CD4-positive, alpha-beta T cell treated with Interleukin-6 at 100 ng/mL for 8 hours (primary cell): ENCODE measurements around the gene TENT4A.

ENCODE experiments used
- DNase-seq: peaks from one replicate; pipeline ENCODE4 v3.0.0-alpha.2; 2020; ENCODE audit warnings: mixed read lengths, low spot score

The TENT4A gene

DNA sequence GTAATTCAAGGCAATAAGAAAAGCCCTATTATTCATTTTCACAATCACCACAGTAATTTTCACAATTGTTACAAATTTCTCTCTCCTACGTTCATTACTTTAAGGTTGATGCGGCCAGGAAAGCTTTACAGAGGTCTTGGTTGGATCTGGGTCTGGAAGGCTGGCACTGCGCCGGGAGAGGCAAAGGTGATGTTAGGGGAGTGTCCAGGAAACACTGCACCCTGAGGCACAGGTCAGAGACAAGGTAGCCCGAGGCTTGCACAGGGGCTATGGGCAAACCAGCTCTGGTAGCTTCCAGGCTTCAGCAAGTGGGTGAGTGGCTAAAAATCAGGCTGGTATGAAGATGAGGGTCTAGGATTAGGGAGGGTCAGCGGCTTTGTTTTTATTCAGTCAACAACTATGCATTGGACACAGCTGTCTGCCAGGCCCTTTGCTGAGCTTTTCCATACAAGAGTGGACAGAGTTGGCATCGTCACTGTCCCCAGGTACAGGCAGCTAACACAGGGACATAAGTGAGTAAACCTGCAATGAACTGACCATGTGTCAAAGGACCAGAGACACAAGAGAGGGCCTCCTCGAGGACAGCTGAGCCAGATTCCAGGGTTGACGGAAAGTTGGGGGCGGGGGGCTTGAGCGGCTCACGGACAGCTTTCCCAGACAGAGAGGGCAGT, 12.4 kb upstream of the TENT4A start:
- DNase-seq = no peak

DNA sequence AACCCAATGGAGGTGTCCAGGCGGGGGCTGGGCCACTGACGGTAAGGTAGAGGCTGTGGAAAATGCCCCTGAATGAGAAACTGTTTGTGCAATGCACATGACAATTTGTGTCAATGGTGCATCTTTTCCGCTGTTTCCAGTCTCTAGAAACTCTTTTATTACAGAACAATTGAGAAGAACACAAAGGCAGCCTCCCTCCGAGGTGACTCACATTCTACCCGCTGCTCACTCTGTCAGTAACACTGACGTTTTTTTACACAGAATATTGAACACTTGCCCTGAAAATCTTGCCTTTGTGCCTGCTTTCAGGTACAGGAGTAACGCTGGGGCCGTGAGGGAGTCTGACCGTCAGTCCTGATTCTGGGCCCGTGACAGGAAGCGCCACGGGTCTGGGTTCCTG, 11.7 kb upstream of the TENT4A start:
- DNase-seq = no peak

DNA sequence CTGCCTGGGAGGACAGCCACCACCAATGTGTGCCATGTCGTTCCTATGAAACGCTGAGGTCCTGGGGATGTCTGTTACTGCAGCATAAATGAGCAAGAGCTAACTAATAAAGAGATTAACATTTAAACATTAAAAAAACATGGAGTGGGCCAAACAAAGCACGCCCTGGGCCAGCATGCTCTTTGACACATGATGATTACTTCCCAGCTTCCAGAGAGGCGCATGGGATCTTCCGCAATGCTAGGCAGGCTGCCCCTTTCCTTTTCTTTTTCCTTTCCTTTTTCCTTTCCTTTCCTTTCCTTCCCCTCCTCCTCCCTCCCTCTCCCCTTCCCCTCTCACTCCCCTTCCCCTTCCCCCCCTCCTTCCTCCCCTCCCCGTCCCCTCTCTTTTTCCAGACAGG, 10.6 kb upstream of the TENT4A start:
- DNase-seq = no peak

DNA sequence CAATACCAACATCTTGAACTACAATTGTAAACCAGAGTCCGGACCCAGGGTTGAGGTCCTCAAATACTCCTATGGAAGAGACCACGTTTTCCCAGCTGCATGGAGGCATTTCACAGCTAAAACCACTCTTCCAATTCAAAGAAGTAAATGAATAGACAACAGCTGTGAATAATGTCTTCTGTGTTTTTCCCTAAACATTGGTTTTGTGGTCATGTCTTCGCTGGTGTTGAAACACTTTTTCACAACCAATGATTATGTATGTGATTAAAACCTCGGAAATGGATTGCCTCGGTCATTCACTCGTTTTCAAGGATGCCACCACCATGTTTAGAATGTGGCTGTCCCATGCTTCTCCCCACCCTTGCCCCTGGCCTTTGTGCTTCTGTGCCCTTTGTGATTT, 9.4 kb upstream of the TENT4A start:
- no peak for DNase-seq

DNA sequence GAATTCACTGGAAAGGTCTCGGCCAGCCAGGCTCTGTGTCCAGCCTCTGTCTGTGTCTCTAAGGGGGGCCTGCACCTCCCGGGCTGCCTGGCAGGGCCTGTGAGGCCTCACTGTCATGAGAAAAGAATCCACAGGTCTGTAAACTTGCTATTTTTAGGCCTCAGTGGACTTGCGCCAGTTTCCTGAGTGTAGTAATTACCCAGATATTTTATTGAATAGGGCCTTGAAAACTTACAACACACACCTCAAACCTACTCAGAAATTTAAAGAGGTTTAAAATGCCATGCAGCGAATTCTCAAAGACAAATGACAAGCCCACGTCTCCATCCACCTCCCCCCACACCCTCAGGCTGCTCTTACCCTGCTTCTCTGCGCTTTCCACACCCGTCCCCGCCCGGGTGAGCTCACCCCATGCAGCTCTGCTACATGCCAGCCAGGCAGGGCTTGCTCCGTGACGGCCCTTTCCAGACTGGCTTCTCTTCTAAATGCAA, 8.8 kb upstream of the TENT4A start:
- DNase-seq = no peak

DNA sequence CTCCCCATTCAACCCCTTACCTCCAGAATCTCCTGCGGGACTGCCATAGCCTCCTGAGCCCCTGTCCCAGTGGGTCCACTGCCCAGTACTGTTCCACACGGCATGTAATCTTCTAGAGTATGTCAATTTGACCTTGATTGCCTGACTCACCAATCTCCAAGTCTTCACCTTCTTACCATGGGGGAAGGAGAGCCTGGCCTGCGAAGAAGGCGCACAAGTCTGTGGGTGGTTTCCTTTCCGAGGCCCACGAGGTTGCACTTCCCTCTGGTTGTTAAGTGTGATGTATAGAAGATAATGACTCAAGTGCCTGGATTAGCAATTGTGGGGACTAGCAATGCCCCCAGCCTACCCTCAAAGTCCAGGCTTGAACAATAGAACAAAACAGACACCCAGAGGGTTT, 8.1 kb upstream of the TENT4A start:
- no peak for DNase-seq

DNA sequence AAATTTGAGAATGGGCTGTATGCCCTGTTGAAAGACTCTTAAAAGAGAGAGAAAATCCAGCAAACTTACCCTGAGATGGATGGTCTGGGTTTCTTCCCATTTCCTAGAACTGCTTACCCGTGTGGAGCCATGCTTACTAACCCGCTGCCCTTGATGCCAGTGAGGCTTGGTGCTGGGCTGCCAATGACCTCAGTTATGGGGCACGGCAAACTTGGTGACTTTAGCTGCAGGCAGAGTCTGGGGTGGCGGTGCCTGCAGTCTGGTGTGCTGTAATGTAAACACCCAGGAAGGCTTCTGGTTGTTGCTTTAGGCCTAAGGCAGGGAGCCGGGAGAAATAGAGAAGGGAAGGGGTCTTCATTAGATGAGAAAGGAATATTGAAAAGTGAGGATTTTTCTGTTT, 7.3 kb upstream of the TENT4A start:
- DNase-seq = no peak

DNA sequence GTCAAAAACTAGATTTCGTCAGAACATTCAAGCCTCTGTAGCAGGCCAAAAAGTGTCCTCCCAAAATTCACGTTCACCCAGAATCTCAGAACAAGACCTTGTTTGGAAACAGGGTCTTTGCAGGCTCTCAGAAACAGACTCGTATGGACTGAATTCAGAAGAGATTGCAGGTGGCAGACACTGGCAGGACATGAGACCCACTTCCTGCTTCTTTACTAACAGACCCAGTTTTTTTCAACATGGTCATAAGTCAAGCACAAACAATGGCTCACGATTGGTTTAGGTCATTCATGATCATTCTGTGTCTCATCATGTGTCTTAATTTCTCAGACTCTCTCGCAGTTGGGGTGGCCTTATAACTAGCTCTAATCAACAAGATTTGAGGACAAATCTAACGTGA, 5.4 kb upstream of the TENT4A start:
- no peak for DNase-seq

DNA sequence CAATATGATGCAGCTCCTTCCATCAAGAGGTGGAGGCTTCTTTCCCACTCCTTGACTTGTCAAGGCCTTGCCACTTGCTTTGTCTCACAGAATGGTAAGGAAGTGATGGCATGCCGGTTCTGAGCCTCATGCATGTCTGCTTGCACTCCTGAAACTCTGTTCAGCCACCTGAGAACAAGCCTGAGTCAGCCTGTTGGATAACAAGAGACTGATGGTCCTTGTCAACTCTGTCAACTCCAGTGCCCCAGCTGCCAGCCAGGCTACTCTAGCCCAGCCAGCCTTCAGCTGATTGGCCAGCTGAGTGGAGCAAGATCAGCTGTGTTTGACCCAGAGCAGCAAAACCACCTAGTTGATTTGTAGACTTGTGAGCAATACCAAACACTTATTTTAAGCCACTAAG, 4.4 kb upstream of the TENT4A start:
- no peak for DNase-seq

DNA sequence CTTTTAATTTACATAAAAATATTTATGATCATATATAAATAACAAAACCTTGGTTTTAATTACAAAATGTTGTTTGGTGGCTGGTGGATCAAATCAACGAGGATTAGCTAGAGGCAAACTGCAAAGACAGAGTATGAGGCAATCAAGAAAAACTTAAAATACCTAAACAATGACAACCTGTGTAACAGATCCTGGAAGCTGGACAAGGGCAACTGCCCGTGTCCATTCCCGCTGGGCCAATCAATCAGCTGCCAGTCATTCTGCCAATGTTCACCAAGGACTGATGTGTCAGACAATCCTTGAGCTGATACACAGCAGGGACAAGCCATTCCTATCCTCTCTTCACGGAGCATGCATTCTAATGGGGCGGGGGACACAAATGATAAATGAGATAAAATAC, 3.2 kb upstream of the TENT4A start:
- no peak for DNase-seq

DNA sequence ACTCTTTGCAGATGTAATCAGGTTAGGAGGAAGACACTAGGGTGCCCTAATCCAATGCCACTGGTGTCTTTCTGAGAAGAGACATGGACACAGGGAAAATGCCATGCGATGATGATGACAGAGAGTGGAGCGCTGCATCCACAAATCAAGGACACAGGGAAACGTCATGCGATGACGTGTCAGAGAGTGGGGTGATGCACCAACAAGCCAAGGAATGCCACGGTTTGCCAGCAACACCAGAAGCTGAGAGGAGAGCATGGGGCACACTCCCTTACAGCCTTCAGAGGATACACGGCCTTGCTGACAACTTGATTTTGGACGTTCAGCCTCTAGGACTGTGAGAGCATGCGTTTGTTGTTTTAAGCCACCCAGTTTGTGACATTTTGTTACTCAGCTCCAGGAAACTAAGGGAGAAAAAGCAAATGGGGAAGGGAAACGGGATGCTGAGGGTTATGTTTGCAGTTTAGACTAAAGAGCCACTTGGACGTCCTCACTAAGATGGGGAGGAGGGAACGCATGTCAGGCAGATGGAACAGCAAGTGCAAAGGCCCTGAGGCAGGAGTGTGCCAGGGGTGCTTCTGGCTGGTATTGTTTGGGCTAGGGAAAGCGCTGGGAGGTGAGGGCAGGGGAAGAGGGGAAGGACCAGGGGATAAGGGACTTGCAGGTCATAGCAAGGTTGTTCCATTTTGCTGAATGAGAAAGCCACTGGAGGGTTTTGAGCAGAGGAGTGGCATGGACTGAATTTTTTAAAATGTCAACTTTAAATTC, 2.5 kb upstream of the TENT4A start:
- no peak for DNase-seq

DNA sequence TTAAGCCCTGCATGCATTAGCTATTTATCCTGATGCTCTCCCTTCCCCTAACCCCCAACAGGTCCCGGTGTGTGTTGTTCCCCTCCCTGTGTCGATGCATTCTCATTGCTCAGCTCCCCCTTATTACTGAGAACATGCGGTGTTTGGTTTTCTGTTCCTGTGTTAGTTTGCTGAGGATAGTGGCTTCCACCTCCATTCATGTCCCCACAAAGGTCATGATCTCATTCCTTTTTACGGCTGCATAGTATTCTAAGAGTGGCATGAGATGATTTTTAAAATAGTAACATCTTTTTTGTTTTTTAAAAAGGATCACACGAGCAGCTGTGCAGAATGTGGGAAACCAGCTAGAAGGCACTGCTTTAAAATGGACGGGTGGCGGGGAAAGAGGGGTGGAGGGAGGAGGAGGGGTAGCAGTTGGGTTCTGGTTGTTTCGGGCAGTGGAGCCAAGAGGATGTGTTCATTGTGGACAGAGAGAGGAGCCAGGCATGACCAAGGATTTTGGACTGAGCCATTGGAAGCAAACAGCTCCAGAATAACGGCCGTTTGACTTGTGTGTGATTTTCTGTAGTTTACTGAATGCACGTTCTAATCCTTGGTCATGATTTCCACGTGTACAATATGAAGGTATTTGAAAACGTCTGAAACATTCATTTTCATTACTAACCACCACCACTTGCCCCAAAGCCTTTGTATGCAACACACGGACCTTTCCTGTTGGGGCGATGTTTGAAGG, 1.7 kb upstream of the TENT4A start:
- no peak for DNase-seq

DNA sequence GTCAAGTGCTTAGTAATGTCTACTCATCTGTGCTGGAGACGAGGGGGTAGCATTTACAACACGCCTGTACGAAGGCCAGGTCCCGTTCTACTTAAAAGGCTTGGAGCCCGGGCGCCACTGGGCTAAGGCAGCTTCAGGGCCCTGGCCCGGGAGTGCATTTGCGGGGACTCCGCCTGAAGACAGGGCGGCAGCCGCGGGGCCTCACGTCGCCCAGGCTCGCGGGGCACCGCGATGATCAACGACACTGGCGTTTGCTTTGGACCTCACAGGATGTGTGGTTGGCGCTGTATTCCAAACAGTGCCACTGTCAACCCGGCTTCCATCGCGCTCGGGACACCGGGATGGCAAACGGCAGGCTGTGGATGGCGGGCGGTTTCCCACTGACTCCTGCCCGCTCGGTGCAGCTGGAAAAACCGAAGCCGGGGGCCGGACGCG, 1.1 kb upstream of the TENT4A start:
- DNase-seq = peak; percentile 27

DNA sequence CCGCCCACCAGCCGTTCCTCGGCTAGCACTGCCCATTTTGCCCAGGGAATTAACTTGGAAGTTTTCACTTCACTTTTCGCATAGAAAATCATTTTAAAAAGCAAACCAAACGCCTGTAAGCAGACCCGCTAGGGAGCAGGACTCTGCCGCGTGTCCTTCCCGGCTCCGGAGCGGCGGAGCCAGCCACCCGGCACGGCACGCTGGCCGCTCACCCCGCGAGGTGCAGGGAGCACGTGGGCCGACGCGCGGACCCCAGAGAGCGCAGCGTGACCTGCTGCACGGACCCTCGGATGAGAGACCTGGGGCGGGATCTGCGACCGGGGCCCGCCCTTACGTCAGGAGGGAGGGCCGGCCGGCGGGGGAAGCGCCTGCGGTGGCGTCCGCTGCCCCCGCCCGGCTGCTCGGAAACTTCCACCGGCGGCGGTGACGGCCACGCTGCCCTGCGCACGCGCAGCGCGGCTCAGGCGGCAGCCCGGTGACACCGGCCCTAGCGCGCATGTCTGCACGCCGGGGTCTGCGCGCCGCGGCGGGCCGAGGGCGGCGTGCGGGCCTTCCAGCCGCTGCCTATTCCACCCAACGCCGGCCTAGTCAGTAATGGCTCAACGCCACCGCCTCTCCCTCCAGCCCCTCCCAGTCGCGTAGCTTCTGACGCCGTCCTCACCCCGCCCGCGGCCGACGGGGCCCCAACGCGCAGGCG, 507 bp upstream of the TENT4A start:
- peak; percentile 97 for DNase-seq

DNA sequence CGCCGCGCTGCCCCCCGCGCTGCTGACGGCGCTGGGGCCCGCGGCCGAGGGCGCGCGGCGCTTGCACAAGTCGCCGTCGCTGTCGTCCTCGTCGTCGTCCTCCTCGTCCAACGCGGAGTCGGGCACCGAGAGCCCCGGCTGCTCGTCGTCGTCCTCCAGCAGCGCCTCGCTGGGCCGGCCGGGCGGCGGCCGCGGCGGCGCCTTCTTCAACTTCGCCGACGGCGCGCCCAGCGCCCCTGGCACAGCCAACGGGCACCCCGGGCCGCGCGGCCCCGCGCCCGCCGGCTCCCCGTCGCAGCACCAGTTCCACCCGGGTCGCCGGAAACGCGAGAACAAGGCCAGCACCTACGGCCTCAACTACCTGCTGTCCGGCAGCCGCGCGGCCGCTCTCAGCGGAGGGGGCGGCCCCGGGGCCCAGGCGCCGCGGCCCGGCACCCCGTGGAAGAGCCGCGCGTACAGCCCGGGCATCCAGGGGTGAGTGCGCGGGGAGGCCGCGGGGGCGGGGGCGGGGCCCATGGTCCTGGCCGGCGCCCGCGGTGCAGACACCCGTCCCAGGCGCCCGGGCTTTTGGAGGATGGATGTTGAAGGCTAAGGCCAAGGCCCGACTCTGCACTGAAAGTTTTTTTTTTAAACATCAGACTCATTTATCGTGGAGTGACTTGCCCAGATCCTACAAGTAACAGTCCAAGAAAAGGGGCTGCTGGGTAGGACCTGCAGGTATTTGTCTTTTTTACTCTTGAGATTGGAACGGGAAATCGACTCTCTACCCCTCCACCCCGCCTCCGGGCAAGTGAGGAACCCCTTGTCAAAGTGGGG, 1.2 kb downstream of the TENT4A start:
- no peak for DNase-seq

DNA sequence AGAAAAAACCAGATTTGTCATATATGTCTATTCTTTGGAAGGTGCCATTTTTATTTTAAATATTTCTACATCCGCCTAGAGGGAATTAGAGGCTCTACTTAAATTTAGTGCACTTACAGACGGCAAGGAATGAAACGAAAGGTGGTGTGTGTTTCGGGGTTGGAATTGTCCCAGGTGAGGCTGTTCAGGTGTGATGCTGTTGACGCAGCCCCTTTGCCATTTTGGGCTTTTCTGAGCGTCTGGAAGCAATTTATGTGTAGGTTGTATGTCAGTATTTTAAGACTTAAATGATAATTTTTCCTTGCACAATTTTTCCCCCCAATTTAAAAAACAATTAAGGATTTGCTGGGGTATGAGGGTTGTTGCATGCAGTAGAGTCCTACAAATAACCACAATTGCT, 2.0 kb downstream of the TENT4A start:
- DNase-seq = no peak

DNA sequence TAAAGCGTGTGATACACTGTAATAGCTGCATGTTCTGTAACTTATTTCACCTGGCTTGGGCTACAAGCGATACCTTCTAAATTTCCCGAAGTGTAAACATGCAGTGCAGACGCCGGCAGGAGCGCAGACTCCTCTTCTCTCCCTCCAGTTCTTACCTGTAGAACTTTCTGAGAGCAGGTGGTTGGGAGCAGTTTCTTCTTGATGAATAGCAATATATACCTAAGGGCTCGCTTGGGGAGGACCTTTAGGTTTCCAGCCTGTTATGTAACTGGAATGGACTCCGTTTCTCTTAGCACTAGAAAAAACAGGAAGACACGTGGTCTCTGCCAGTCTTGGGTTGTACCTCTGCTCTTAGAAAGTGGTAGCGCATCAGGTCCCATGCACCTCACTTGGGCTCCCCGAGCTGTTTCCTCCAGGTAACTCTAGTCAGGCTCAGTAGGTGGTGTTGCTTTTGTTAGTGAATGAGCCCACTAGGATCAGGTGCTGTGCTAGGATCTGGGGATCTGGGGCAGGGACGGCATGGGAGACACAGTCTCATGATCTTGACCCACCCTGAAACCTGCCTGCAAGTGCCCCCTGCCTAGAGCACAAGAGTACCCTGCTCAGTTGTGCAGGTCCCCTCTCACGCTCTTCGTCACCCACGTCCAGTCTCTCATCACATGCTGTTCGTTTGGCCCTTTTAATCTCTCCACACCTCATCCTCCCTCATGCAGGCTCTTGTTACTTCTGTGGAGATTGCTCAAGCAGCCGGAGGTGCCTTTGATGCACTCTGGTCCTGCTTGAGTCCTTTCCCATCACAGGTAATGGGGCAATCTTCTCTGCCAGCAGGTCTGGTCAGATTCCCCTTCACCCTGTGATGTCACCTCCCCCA, 2.8 kb downstream of the TENT4A start:
- DNase-seq = peak; percentile 58

DNA sequence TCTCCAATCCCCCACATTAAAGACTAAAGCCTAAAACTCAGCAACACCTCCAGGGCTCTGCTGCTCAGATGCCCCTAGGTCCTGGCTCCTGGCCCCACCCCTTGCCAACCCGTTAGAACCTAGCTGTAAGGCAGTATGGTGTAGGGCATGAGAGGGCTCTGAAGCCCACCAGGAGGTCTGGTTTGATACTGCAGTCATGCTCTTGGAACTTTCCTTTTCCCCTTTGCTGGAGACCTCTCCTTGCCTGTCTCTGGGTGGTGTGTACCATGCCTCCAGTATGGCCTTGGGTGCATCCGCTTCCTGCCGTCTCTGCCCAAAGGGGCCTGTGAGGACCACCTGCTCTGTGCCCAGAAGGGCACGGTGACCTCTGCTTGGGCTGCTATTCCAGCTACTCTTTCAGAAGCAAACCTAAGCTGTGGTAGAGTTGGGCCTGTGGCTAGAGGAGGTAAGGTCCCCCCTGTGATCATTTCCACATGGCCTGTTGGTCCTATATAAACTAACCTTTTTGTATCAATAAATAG, 3.5 kb downstream of the TENT4A start:
- no peak for DNase-seq

DNA sequence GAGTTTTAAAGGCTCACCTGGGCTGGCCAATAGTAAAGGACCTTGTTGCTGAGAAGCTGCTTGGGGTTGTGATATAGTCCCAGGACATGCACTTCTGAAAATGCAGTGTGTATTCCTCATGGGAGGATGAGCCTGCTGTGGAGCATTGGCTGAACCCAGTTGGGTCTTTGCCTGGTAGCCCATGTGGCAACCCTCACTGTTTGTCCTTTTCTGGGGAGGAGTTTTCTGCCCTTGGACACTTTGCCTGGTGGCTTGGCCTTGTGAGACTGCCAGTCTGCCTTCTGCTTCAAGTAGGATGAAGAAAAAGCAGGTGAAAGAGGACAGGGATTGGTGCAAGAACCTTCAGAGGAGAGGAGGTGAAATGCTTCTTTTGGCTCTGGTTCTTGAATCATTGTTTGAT, 4.0 kb downstream of the TENT4A start:
- DNase-seq = no peak

DNA sequence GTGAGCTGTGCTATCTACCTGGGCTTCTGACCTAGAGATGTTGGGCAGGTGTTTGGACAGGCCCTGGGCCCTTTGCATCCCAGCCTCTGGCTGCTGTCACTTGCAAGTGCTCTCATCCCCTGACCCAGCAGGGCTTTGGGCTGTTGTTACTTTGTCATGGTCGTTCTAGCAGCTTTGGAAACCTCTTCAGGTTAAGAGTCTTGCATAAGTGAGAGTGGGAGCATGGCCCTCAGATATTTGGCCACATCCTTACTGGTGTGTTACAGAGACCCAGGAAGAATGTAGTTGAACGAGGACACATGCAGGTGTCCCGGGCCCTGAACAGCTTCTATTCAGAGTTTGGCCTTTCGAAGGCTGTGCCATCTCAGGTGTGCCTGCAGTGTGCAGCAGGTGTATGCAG, 4.5 kb downstream of the TENT4A start:
- DNase-seq = no peak
